ENCODE measurements around the gene SLC26A11.
"Not testable (repeated sequence)": the region's sequence is repeated elsewhere in the genome, so short reads cannot be mapped to it uniquely, and the experiment has no call there.

SLC26A11 gene

GRCh38 chr17:80237386-80237785 is 17.2 kb downstream of the SLC26A11 start:
- in situ Hi-C loops (cut with MboI; ENCODE audit: low sequenced_read_pairs) = no loop called here

- in situ Hi-C loops (cut with MboI; ENCODE audit: low sequenced_read_pairs) = no loop called here
These were observed 22.3 kb downstream of the SLC26A11 start for GRCh38 chr17:80242505-80242904.

- in situ Hi-C loops (cut with MboI; ENCODE audit: low sequenced_read_pairs) = no loop called here
These were observed 23.6 kb downstream of the SLC26A11 start for GRCh38 chr17:80243526-80244433.

GRCh38 chr17:80244448-80244847 is 24.2 kb downstream of the SLC26A11 start:
- in situ Hi-C loops (cut with MboI; ENCODE audit: low sequenced_read_pairs) = not testable (repeated sequence)

- in situ Hi-C loops (cut with MboI; ENCODE audit: low sequenced_read_pairs) = no loop called here
These were observed 24.8 kb downstream of the SLC26A11 start for GRCh38 chr17:80244871-80245509.

- in situ Hi-C loops (cut with MboI; ENCODE audit: low sequenced_read_pairs) = no loop called here
These were observed 25.5 kb downstream of the SLC26A11 start for GRCh38 chr17:80245566-80246265.

GRCh38 chr17:80246266-80246681 is 26.0 kb downstream of the SLC26A11 start:
- in situ Hi-C loops (cut with MboI; ENCODE audit: low sequenced_read_pairs) = no loop called here

- in situ Hi-C loops (cut with MboI; ENCODE audit: low sequenced_read_pairs) = no loop called here
These were observed 26.5 kb downstream of the SLC26A11 start for GRCh38 chr17:80246726-80247125.

GRCh38 chr17:80247561-80247960 is 27.3 kb downstream of the SLC26A11 start:
- in situ Hi-C loops (cut with MboI; ENCODE audit: low sequenced_read_pairs) = no loop called here

GRCh38 chr17:80248001-80248893 is 28.0 kb downstream of the SLC26A11 start:
- in situ Hi-C loops (cut with MboI; ENCODE audit: low sequenced_read_pairs) = no loop called here

GRCh38 chr17:80248894-80249710 is 28.9 kb downstream of the SLC26A11 start:
- in situ Hi-C loops (cut with MboI; ENCODE audit: low sequenced_read_pairs) = no loop called here

- in situ Hi-C loops (cut with MboI; ENCODE audit: low sequenced_read_pairs) = no loop called here
These were observed 31.7 kb downstream of the SLC26A11 start for GRCh38 chr17:80251966-80252365.

GRCh38 chr17:80252871-80253270 is 32.6 kb downstream of the SLC26A11 start:
- in situ Hi-C loops (cut with MboI; ENCODE audit: low sequenced_read_pairs) = no loop called here

GRCh38 chr17:80253631-80254395 is 33.6 kb downstream of the SLC26A11 start:
- in situ Hi-C loops (cut with MboI; ENCODE audit: low sequenced_read_pairs) = no loop called here

- in situ Hi-C loops (cut with MboI; ENCODE audit: low sequenced_read_pairs) = no loop called here
These were observed 34.4 kb downstream of the SLC26A11 start for GRCh38 chr17:80254396-80255251.

- in situ Hi-C loops (cut with MboI; ENCODE audit: low sequenced_read_pairs) = no loop called here
These were observed 35.8 kb downstream of the SLC26A11 start for GRCh38 chr17:80256034-80256350.

GRCh38 chr17:80257716-80258213 is 37.5 kb downstream of the SLC26A11 start:
- in situ Hi-C loops (cut with MboI; ENCODE audit: low sequenced_read_pairs) = no loop called here

- in situ Hi-C loops (cut with MboI; ENCODE audit: low sequenced_read_pairs) = not testable (repeated sequence)
These were observed 38.1 kb downstream of the SLC26A11 start for GRCh38 chr17:80258296-80258695.

All from HL-60/S4 treated with phorbol 12-myristate 13-acetate at 8.2 ng/mL for 4 days and 3 days (cell line).